ENCODE results near the gene PDE4D.

DNA sequence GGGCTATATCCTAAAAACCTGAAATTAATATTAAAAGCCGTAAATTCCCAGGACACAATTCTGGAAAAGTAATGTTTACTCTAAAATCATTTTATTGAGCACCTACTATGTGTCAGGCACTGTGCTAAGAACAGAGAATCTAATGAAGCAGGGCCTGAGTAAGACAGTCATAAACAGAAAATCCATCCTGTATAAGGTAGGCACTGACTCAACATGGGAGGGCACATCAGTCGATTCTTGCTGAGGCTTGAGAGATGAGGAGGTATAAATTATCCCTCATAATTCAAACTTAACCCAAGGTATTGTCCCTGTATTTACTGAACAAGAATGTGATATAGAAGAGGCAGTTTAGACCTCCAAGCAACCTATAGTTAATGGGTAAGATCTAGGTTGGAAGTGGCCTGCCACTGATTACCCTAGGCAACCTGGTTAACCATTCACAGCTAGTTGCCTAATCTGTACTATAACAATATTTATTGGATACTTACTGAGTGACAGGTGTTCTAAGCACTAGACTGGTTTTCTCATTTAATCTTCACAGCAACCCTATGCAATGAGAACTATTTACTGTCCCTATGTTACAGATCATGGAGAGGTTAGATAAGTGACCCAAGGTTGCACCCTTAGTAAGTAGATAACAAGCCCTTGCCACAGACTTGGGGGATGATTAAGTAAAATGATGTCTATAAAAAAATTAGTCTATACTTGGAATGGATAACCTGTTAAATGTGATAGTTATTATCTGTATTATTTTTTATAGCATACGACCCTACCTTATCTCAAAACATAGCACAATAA is 317.7 kb downstream of the PDE4D start:
- no peak for TF ChIP-seq EZH2 (optimal IDR thresholded peaks at IDR 0.05; ENCODE audit: low read depth, low read length)
- no peak for TF ChIP-seq EZH2phosphoT487 (IDR thresholded peaks at IDR 0.05; ENCODE audit: low read length)
- TF ChIP-seq, protein P1, sequence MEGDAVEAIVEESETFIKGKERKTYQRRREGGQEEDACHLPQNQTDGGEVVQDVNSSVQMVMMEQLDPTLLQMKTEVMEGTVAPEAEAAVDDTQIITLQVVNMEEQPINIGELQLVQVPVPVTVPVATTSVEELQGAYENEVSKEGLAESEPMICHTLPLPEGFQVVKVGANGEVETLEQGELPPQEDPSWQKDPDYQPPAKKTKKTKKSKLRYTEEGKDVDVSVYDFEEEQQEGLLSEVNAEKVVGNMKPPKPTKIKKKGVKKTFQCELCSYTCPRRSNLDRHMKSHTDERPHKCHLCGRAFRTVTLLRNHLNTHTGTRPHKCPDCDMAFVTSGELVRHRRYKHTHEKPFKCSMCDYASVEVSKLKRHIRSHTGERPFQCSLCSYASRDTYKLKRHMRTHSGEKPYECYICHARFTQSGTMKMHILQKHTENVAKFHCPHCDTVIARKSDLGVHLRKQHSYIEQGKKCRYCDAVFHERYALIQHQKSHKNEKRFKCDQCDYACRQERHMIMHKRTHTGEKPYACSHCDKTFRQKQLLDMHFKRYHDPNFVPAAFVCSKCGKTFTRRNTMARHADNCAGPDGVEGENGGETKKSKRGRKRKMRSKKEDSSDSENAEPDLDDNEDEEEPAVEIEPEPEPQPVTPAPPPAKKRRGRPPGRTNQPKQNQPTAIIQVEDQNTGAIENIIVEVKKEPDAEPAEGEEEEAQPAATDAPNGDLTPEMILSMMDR (IDR thresholded peaks at IDR 0.05; ENCODE audit: low read length) = no peak

Data from MM.1S (cell line).